SKM-1 treated with dmso at 0.1 percent for 144 hours (cell line): ENCODE data around the gene DSCAML1.

Experiments
- DNase-seq: peaks from one replicate; lab custom pipeline; 2025; ENCODE audit not compliant: unreplicated experiment; lab: John Stamatoyannopoulos, UW

Gene DSCAML1

DNA sequence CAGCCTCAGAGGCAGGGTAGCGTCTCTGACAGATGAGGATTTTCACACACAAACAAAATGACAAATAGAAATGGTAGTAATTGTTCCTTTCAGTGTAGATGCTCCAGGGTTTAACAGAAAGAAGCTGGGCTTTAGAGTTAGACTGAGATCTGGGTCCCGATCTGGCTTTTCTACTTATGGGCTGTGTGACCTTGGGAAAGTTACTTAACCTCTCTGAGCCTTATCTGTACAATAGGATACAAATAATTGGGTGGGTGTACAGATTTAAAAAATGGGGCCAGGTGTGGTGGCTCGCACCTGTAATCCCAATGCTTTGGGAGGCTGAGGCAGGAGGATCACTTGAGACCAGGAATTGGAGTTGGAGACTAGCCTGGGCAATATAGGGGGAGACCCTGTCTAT is 264.4 kb downstream of the DSCAML1 start:
- no peak for DNase-seq

DNA sequence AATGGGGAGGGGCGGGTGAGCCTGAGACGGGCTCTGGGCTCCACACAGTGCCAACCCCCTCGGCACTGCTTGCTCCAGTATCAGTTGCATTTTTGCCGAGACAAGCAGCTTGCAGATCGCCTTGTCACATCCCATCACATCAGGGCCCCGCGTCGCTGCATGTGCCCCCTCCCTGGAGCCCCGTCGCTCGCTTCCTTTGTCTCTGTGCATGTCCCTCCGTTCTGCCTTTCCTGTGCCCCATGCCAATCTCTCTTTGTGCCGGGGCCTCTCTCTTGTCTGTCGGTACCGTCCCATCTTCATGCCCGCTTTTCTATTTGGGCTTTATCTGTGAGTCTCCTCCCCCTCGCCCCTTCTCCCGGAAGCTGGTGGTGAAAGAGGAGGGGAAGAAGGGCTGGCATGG is 267.2 kb downstream of the DSCAML1 start:
- DNase-seq, result no peak

DNA sequence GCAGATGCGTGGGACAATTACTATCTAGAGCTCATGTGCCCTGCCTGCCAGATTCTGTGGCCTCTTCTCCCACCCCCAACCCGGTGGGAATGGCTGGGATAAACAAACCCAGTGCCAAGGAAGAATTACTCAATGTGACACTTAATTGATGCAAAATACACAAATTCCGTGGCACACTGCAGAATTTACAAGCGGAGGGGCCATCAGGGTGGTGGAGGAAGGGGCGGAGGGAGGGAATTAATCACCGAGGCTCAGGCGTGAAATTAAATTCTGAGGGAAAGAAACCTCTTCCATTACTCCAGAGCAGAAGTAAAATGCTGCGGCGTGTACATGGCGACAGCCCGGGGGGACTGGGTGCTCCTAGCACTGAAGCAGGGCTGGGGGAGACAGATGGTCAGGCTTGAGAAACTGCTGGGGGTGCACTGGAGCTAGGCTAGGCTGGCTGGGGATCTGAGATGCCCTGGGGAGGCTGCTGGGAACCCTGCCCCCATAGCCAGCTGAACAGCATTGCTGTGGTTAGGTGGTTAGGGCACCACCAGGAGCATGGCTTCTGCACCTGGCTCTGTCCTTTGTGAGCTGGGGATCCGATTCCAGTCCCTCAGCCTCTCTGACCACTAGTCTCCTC is 268.8 kb downstream of the DSCAML1 start:
- no peak for DNase-seq

DNA sequence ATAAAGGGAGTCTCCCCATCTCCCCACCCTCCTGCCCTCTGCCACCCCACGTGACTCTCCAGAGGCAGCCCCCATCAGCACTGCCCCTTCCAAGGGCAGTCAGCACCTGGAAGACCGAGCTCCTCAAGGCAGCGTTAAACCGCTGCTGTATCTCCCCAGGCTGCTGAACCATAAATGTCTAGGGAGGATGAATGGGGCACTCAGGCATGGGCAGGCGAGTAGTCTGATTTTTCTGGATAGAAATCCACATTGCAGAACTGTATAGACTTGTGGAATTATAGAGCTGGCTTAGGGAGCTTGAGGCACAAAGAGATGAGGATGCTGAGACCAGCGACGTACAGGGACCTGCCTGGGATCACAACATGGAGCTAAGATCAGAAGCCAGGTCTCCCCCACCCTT is 269.7 kb downstream of the DSCAML1 start:
- DNase-seq, result no peak

DNA sequence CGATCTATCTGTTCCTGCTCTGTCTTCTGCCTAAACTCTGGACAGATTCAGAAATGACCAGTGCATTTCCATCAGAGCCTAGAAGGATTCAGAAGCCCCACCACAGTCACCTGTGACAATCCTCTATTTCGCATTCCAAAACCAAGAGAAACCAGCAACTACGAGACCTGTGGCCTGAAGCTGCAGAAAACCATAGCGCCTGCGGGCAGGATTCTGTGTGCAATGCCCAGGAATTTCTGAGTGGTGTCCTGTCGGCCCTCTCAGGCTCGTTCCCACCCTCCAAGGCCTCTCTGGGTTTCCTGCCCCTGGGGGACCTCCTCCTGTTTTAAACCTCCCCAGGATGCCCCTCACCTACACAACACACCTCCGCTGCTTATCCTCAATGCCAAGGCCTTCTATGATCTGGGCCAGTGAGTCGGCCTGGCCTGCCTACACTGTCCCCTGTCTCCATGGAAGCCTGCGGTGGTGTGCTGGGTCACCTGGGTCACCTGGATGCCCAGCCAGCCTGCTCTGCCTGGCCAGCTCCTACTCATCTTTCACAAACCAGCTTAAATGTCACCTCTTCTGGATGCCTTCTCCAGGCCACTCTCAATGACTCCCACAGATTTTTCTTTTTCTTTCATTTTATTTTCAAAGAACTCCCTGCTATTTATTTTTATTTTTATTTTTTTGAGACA is 271.0 kb downstream of the DSCAML1 start:
- DNase-seq, result no peak

DNA sequence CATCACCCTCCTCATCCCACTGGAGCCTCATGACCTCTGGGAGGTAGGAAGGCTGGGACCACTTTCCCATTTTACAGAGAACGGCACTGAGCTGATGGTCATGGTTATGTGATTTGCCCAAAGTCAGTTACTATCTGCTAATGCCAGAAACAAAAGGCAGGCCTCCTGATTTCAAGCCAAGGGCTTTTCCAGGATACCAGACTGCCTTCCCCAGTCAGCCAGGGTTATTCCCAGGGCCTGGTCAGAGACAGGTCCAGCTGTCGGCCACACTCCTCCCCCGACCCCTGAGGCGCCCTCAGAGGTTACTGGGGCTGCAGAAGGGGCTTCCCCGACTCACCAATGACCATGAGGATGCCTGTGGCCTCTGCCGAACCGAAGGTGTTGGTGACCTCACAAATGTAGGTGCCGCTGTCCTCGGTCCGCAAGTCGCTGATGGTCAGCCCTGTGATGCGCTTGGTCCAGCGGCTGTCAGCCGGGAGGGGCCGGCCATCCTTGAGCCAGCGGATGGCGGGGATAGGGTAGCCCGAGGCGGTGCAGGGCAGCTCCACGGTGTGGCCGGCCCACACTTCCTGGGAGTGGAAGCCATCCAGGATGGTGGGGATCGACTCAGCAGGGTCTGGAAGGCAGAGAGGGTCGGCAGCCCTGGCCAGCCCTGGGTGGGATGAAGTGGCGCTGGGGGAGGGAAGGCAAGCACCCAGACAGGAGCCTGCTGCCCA is 272.4 kb downstream of the DSCAML1 start:
- DNase-seq, result no peak

DNA sequence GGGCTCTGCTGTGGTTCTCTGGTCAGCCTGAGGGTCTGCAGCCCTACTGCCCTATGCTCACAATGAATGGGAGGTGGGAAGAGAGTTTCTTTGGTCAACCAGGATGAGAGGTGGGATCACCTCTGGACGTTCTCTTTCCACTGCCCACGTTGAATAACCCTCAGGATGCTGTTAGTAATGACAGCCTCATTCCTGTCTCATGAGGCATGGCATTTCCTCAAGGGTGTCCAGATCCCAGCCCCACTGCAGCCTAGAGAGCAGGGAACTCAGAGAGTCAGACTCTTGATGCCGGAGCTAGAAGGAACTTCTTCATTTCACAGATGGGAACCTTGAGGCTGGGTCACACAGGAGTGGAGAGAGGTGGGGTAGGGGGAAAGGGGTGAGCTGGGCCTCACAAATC is 273.3 kb downstream of the DSCAML1 start:
- no peak for DNase-seq

DNA sequence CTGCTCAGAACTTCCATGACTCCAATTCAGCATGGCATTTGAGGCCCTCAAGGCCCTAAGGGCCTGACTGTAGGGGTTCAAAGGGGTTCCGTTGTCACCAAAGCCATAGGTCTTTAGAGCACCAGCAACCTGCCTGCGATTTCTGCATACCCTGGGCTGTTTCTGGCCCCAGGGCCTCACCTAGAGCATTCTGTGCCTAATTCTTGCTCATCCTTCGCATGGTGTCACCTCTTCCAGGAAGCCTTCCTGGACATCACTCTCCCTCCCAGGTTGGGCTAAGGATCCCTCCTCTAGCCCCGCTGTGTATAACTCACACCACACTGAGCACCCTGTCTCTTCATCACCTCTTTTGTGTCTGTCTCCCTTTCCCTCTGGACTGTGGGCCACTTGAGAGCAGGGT is 275.0 kb downstream of the DSCAML1 start:
- DNase-seq, result no peak

DNA sequence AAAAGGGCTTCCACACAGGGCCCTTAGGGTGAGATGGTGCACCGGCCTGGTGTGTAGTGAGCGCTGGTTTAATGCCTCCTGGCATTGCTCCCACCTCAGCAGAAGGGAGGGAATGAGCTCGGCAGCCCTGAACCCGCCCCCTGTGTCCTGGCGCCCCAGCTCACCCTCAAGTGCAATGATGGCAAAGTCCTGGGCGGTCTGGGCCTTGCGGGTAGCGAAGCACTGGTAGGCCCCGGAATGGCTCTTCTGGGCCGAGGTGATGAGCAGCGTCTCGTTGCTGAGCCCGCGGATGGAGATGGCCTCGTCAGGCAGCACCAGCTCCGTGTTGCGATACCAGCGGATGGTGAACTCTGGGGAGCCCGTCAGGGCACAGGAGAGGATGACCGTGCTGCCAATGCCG is 276.1 kb downstream of the DSCAML1 start:
- no peak for DNase-seq

DNA sequence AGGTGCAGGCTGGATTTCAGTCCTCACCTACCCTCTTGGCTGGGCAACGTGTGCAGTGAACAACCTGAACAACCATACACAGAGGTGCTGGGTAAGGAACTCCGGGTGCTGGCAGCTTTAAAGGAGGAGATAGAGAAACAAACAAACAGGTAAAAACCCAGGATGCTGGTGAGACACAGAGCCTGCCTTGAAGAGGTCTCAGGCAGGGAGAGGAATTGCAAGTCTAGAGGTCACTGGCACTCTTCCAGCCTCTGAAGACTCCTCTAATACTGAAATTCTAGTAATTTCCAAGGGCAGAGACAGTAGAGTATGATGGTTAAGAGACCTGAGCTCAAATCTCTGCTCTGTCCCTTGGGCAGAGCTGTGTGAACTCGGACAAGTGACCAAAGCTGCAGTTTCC is 276.8 kb downstream of the DSCAML1 start:
- peak; percentile 8 for DNase-seq

DNA sequence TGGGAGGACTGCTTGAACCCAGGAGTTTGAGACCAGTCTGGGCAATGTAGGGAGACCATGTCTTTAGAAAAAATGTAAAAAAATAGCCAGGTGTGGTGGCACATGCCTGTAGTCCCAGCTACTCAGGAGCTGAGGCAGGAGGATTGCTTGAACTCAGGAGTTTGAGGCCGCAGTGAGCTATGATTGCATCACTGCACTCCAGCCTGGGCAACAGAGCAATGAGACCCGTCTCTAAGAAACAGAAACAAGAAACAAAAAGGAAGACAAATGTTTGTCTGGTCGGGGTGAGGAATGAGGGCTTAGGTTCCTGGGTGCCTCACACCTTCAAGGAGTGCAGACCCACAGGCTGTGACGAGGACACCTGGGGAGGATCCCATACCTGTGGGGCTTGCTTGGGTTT is 277.4 kb downstream of the DSCAML1 start:
- peak; percentile 32 for DNase-seq

DNA sequence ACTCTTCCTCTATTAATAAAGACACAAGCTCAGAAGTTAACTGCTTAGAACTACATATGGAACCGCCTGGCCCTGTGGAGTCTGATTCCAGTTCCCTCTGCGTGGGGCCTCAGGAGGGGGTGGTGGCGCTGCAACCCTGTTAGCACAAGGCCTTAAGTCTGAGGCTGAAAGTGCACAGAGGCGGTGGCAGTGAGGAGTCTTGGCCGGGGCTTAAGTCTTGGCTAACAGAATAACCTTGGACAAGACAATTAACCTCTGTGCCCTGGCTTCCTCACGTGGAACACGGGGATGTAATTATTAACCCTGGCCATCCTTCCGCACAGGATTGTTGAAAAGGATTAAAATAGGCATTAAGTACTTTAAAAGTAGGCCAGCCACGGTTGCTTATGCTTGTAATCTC is 277.8 kb downstream of the DSCAML1 start:
- peak; percentile 29 for DNase-seq

DNA sequence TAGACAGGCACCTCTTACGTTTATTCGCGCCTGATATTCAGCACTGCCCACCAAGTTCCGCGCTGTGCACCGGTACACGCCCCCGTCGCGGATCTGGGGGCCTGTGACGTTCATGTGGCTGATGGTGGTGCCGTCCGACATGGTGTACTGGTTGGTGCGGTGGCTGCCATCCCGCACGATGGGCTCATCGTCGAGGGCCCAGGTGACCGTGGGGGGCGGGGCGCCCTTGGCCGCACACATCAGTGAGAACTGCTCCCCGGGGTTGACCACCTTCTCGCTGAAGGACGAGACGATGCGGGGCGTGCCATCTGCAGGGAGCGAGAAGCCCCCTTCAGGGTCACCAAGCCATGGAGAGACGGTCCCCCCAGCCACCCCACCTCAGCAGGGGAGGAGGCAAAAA is 278.6 kb downstream of the DSCAML1 start:
- DNase-seq, result no peak

DNA sequence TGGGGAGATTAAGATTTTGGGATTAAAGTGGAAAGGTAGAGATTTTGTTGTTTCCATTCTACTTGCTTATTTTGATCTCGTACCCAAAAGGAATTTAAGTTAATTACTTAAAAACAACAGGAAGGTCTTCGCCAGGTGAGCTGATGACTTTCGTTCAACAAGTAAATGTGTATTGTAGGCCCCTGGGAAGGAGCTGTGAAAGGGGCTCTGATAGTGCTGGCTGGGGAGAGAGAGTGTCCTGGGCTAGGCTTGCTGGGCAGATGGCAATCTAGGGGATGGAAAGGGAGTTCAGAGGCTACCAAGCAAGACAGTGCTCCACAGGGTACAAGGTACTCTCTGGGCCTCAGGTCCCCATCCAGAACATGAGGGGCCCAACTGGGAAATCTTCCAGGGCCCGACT is 279.9 kb downstream of the DSCAML1 start:
- DNase-seq, result no peak

DNA sequence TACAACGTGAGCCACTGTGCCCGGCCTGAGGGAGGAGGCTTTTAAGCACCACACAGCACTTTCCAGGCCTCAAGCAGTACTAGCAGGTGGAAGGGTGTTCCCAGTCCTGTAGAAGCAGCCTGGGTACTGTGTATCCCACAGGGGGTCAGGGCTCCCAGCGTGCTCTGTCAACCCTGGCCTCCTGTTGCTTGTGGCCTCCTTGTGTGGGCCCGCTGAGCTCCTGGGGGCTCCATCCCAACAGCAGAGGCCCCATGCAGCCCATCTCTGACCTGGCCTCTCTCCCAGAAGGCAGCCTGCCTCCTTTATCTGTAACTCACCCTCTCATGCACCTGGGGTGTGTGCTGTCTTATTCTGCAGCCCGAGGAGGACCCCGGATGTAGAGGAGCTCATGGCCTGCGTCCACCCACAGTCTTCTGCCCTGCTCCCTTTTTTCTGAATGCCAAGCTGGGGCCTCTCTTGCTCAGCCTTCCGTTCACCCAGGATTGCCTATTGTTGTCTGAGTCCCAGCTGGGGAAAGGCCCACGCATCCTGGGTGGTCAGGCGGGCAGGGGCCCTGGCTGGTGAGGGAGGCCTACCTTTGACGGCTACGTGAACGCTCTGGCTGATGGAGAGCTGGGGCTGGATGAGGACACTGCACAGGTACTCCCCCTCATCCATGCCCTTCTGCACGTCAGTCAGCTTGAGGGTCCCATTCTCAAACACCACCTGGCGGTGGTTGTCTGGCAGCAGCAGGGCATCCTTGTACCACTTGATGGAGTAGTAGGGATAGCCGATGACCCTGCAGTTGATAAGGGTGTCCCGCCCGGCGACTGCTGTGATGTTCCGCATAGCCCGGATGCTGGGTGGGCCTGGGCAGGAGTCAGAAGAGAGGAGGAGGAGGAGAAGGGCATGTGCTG is 280.9 kb downstream of the DSCAML1 start:
- DNase-seq, result no peak

DNA sequence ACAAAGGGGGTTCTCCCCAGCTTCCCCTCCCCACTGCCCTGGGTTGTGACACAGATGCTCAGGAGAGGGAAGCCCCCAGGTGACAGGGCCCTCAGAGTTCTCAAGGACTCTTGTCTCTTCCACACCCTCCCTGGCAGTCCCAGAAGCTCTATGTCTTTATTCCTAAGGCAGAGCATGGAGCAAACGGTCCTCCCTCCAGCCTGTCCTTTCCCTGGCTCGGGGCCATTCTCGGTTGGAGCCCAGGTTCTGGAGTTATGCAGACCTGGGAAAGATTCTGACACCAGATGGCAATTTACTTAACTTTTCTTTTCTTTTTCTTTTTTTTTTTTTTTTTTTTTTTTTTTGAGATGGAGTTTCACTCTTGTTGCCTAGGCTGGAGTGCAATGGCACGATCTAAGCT is 282.8 kb downstream of the DSCAML1 start:
- DNase-seq, result no peak

DNA sequence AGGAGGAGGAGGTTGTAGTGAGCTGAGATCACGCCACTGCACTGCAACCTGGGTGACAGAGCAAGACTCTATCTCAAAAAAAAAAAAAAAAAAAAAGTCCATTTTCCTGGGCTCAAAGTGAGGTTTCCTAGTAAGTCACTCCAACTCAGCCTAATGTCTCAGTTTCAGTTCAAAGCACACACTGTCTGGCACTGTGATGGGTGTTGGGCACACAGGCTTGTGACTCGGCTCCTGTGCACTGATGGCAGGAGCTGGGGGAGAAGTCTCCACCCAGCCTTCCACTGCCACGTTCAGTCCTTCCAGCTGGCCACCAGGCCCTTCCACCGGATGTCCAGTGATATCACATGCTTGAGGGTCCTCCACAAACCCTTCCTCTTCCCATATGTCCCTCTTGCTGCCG is 283.4 kb downstream of the DSCAML1 start:
- no peak for DNase-seq

DNA sequence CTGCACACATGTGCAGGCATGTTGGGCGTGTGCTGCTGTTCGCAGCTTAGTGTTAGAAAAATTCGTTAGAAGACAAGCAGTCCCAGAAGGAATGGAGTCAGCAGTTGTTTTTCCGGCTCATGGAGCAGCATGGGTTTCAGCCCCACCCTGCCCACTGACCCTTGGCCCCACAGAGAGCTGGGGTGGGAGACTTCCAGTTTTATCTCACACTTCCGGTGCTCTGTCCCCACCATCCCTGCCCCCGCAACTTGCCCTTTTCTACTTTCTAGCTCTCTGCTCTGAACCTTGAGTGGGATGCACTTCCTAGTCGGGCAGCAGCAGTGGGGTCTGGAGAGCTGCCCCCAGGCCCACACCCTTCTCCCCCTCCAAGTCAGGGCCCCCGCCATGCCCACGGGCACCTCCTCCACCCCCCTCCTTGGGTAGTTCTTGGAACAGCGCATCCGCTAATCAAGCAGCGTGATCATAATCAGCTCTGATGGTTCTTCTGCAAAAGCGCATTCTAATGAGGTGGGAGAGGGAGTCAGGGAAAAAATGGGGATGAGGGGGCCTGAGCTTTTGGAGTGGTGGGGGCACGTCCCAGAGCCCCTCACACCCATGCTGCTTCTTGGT is 285.0 kb downstream of the DSCAML1 start:
- no peak for DNase-seq

DNA sequence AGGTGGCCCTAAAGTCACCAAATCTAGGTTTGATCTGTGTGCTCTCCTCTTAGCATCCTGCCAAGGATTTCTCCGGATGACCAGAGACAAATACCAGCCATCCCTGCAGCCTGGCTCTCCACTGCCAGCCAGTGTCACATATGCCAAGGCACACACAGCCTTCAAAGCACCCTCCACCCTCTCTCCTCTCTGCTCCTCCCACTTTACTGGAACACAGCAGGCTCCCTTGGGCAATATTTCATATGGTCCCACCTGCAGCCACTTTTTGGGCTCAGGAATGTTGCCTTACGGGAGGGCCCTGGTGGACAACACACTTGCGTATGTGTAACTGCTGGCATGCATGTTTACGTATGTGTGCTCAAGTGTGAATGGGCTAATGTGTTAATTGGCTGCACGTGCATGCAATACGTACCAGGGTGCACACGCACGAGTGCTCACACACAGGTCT is 285.5 kb downstream of the DSCAML1 start:
- no peak for DNase-seq

DNA sequence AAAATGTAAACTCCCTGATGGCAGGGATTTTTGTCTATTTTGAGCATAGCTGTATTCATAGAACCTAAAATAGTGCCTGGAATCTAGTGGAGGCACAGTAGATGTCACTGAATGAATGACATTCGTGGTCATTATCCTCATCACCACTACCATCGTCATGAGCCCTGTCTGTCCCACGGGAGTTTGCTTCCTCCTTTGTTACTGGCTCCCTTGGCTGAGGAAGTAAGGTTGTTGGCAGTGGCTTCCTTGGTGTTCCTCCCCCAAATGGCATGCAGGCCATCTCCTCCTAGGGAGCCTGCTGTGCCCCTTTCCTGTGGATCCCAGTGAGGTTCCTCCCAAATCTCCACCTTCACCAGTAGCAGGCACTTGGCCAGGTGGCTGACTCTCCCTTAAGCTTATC is 286.4 kb downstream of the DSCAML1 start:
- peak; percentile 43 for DNase-seq

DNA sequence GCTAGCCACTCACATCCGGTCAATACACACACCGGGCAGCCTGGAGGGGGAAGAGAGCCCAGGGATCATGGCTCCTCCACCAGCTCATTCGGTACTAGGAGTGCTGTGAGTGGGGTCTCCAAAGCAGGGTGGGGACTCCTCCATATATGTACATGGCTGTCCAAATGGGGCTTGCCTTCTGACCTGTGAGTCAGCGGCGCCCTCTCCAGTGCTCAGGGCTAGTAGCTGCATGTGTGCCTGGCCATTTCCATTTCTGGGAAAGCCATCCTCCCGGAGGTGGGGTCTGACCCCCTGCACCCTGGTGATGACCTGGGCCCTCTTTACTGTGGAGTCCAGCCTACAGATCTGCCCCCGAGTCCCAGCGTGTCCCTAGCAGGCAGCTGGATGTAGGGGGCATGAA is 287.5 kb downstream of the DSCAML1 start:
- no peak for DNase-seq
